ENCODE measurements around the gene SLC24A3.

- TF ChIP-seq CTCF (IDR thresholded peaks at IDR 0.05) (no peak), ZFX (IDR thresholded peaks at IDR 0.05; ENCODE audit: borderline replicate concordance) (no peak)
Measured at GRCh38 chr20:19231359-19232035, 19.1 kb downstream of the SLC24A3 start.
